Ovary (tissue), 9 donors: ENCODE results near the gene CD164L2. TPM values are rescaled to one million over a fixed set of nuclear protein-coding genes. Genes with fewer than 3 reads are reported as not detected.

ENCODE experiments used
- DNase-seq, 5 donors: peaks; one replicate each; pipeline ENCODE4 v3.0.0-alpha.2; 2019 to 2020
- H3K27ac ChIP-seq, 2 donors: fragments of 200-600 bp; one replicate each; pipeline versions ENCODE4 v1.5.1 to v1.8.0; 2019 to 2022
- H3K27me3 ChIP-seq: fragments of 200-600 bp; one replicate; pipeline ENCODE4 v1.8.0; 2022
- H3K36me3 ChIP-seq: fragments of 200-600 bp; sonication (generic); one replicate; pipeline ENCODE4 v1.5.1; 2019
- H3K4me1 ChIP-seq: one replicate; pipeline ENCODE4 v1.8.1; 2013; ENCODE audit warnings: mild to moderate bottlenecking, moderate library complexity; ENCODE audit not compliant: insufficient read depth
- H3K4me3 ChIP-seq: fragments of 200-600 bp; sonication (generic); one replicate; pipeline ENCODE4 v1.5.1; 2017
- H3K9me3 ChIP-seq, 2 donors: fragments of 200-600 bp in 1 of 2; sonication (generic) in 1 of 2; one replicate each; pipeline versions ENCODE4 v1.5.1 to v1.8.1; 2013 to 2019; ENCODE audit warnings: mild to moderate bottlenecking in 1 of 2, moderate library complexity in 1 of 2
- EP300 ChIP-seq: sonication (generic); formaldehyde crosslinking; IDR thresholded peaks from one replicate; pipeline ENCODE4 v1.6.1; 2017; ENCODE audit warnings: antibody characterized with exemption
- POLR2A ChIP-seq: fragments of 450-650 bp; IDR thresholded peaks from one replicate; pipeline ENCODE4 v1.6.1; 2017; ENCODE audit warnings: antibody characterized with exemption, mild to moderate bottlenecking, moderate library complexity
- WGBS, 3 donors: extraction: QIAGEN DNeasy Blood & Tissue Kit in 1 of 3; methylation state at CpG; one replicate each; pipeline versions ENCODE4 v1.1.5 to v1.1.7; 2013 to 2017; 5-methylcytosine and 5-hydroxymethylcytosine counted together
- intact Hi-C, 4 donors: fragments of 100-400 bp; cut with DNase I; formaldehyde crosslinking; loops; one replicate each; pipeline versions ENCODE4 v1.11.0 to v1.15.1; 2022 to 2023
- polyA plus RNA-seq, 2 donors: library from polyadenylated mRNA; stranded (reverse); fragments of 200-250 nt in 1 of 2; fragments of 350-450 nt in 1 of 2; fragmentation: Illumina TruSeq in 1 of 2; extraction: RNeasy Lipid Tissue Mini Kit (QIAGEN cat#74804) in 1 of 2; gene quantifications; one replicate each; pipeline ENCODE4 v1.2.3, GENCODE V29; 2013 to 2014
- total RNA-seq, 7 donors: library from RNA; depleted of rRNA in 2 of 7; stranded (reverse); fragments of >200 nt in 2 of 7; fragmentation: NEBNext Ultra II Directional in 3 of 7; extraction: Animal tissue kit (Norgen Biotek cat#: 25700) in 3 of 7; gene quantifications; one replicate each; pipeline versions ENCODE4 v1.1.0 to v1.2.4, GENCODE V29; 2016 to 2023
- TF ChIP-seq, protein P1 (sequence below), 3 donors: fragments of 450-650 bp in 2 of 3; fragments of 200-600 bp in 1 of 3; IDR thresholded peaks; one replicate each; pipeline versions ENCODE4 v1.5.1 to v1.8.0; 2016 to 2022; ENCODE audit warnings: antibody characterized with exemption in 3 of 3, mild to moderate bottlenecking in 1 of 3
- donor health status: DM: no; HTN: no; CAD: no; lungs with moderate emphysema.
- donor health status: DM: no; HTN: no; CAD: no.
- donor health status: Bipolar disorder and iron deficiency.
- donor health status: DM: yes; HTN: yes; CAD: no.
- donor health status: DM: no; HTN: no; CAD: no.
- donor health status: DM: yes; HTN: yes; CAD: no.

Gene CD164L2
- total and polyA plus RNA-seq, 9 donors: 0.06 to 15.5 (median 0.86) TPM; not detected in 3

DNA sequence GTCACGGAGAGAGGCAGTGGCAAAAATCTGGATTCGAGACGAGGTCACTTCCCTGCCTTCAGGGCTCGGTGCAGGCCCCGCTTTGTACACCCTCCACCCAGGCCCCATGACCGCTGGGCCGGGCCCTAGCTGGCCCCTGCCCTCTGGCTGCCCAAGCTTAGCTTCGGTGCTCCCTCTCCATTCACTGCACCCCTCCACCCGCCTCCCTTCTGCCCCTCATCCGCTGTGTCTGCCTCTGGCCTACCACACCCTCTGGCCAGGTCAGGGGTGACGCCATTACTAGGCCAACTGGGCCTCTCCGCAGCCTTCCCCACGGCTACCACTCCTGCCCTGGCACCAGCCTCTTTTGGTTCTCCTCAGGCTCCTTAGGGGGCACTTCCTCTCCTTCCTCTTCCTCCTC is 528 bp upstream of the CD164L2 start:
- intact Hi-C loops: no loop called here

DNA sequence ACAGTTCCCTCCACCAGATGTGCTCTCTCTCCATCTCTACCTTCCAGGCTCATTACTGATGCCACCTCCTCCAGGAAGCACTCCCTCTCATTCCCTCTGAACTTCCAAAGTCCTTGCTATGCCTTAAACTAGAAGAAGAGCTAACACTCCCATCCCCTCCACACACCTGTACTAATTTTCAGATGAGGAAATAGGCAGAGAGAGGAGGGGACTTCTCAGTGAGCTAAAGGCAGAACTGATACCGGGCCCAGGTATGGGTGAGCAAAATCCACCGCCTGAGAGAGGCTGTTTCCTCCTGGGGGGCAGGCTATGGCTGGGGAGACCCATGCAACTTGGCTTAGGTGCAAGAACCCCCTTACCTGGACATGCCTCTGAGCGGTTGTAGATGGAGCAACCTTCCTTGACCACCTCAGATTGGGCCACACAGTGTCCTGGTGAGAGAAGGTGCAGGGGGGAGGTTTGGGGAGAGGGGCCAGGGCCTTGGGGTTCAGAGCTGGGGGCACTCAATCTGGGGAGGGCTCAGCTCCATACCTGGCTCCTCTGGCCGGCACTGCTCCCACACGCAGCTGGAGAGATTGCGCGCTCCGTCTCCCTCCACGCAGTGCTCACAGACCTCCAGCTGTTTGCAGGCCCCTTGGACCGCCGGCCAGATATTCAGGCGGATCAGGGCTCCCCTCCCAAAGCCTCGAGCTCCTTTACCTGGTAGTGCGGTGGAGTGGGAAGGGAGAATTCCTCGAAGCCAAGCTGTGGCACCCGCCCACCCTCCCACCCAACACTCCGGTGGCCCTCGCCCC is 967 bp downstream of the CD164L2 start:
- WGBS, 3 donors: 57 to 72% (median 59%) methylated on average over 16 to 18 of the region's 18 CpGs
- no peaks in the 10 kb centered on the region for H3K36me3 ChIP-seq
- H3K27me3 ChIP-seq: no peaks in the 10 kb centered on the region
- TF ChIP-seq, protein P1, sequence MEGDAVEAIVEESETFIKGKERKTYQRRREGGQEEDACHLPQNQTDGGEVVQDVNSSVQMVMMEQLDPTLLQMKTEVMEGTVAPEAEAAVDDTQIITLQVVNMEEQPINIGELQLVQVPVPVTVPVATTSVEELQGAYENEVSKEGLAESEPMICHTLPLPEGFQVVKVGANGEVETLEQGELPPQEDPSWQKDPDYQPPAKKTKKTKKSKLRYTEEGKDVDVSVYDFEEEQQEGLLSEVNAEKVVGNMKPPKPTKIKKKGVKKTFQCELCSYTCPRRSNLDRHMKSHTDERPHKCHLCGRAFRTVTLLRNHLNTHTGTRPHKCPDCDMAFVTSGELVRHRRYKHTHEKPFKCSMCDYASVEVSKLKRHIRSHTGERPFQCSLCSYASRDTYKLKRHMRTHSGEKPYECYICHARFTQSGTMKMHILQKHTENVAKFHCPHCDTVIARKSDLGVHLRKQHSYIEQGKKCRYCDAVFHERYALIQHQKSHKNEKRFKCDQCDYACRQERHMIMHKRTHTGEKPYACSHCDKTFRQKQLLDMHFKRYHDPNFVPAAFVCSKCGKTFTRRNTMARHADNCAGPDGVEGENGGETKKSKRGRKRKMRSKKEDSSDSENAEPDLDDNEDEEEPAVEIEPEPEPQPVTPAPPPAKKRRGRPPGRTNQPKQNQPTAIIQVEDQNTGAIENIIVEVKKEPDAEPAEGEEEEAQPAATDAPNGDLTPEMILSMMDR (IDR thresholded peaks at IDR 0.05): no peak
- TF ChIP-seq EP300: no peak
- TF ChIP-seq POLR2A: no peak
- H3K27ac ChIP-seq: no peak overlapping the region
- no peaks in the 10 kb centered on the region for H3K4me1 ChIP-seq
- intact Hi-C loops: no loop called here
- H3K9me3 ChIP-seq: no peaks in the 10 kb centered on the region
- DNase-seq: no peak
- no peak overlapping the region for H3K4me3 ChIP-seq

More for the DNA sequence above, 528 bp upstream of the CD164L2 start:
- WGBS, 3 donors: 86 to 92% (median 91%) methylated on average over 13 of the region's 13 CpGs
- no peaks in the 10 kb centered on the region for H3K9me3 ChIP-seq
- H3K4me3 ChIP-seq: no peak overlapping the region
- no peaks in the 10 kb centered on the region for H3K27me3 ChIP-seq
- no peak for DNase-seq
- TF ChIP-seq EP300: no peak
- TF ChIP-seq, protein P1 (IDR thresholded peaks at IDR 0.05): no peak
- TF ChIP-seq POLR2A: no peak
- H3K27ac ChIP-seq: no peak overlapping the region
- H3K4me1 ChIP-seq: no peaks in the 10 kb centered on the region
- H3K36me3 ChIP-seq: no peaks in the 10 kb centered on the region

DNA sequence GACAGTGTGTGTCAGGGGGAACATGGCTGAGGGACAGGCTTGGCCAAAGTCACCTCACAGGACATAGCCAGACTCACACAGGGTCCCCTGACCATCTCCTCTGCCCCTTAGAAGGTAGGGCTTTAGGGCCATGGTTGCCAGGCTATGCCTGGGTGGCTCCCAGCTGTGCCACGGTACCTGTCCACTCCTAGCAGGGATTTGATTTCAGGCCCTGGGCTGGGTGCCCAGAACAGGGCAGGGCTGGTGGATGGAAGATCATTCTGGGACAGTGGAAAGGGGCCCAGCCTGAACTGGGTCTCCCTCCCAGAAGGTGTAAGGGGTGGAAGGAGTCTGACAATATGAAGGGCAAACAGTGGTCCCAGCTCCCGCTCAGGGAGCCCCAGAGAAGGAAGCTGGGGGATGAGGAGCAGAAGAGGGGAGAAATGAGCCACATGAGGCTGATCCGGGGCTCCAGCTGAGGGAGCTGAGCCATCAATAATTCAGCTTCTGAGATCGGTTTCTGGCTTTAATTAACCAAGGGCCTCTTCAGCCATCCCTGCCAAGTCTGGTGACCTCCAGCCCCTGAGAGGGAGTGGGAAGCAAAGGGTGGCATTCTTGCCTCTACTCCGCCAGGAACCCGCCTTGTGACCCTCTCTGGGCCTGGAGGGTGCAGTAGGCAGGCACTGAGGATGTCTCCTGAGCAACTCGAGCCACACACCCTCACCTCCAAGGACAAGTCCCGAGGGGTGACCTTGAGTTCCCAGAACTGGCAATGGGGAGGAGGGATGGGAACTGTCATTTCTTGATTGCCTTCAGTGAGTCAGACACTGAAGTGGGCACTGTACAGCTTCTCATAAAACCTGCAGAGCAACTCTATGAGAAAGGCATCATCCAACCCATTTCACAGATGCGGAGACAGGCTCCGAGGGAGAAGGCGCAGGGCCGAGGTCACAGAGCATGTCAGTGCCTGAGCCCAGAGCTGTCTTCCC is 2.1 kb downstream of the CD164L2 start:
- Histone ChIP-seq H3K4me3 (no peak overlapping the region), H3K27ac (peak overlapping the region in 1 of 2 donors; percentile 20), H3K36me3 (no peaks in the 10 kb centered on the region), H3K27me3 (no peaks in the 10 kb centered on the region), H3K9me3 (no peaks in the 10 kb centered on the region), H3K4me1 (no peaks in the 10 kb centered on the region)
- WGBS, 3 donors: 49 to 58% (median 57%) methylated on average over 12 of the region's 12 CpGs
- no peak for DNase-seq
- TF ChIP-seq EP300 (no peak), POLR2A (no peak)
- TF ChIP-seq, protein P1 (IDR thresholded peaks at IDR 0.05): no peak
- intact Hi-C loops: no loop called here

DNA sequence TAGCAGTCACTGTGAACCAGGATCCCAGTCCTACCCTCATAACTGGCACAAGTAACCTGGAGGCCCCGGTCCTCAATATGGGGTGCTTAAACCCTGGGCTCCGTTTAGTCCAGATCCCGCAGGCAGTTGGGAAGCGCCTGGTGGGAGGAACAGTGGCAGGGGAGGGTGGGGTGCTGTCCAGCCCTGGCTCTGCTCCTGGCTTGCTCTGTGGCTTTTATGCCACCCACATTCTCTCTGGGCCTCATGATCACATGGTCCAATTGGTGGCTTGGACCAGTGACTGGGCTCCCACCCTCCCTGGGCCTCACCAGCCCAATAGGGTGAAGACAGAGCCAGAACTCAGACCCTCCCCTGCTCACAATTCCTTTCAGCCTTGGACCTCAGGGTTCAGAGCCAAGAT is 2.9 kb downstream of the CD164L2 start:
- intact Hi-C loops: no loop called here
- H3K27me3 ChIP-seq: no peaks in the 10 kb centered on the region
- no peak for TF ChIP-seq EP300
- TF ChIP-seq, protein P1 (IDR thresholded peaks at IDR 0.05): no peak
- no peak for TF ChIP-seq POLR2A
- H3K9me3 ChIP-seq: no peaks in the 10 kb centered on the region
- no peak overlapping the region for H3K4me3 ChIP-seq
- WGBS, 3 donors: 85 to 96% (median 90%) methylated on average over 4 of the region's 4 CpGs
- no peak for DNase-seq
- H3K36me3 ChIP-seq: no peaks in the 10 kb centered on the region
- H3K4me1 ChIP-seq: no peaks in the 10 kb centered on the region
- no peak overlapping the region for H3K27ac ChIP-seq
